GM19099 (cell line): ENCODE data around the gene HMBS.

ENCODE experiments used
- POLR2A ChIP-seq: IDR thresholded peaks from 3 replicates; pipeline ENCODE4 v1.6.1; 2011; ENCODE audit warnings: low read depth; ENCODE audit not compliant: insufficient read length; ENCODE audit errors: extremely low read depth

Gene HMBS

GRCh38 chr11:119120639-119121007 is 35.9 kb downstream of the HMBS start:
- TF ChIP-seq POLR2A, result no peak

- peak; percentile 81 for TF ChIP-seq POLR2A
These were observed 36.5 kb downstream of the HMBS start, which contains the start of gene HINFP for GRCh38 chr11:119121008-119121810. TSS of gene HINFP (plus strand) at chr11:119121580. CDS start at chr11:119126945, 5,365 bp downstream.

- TF ChIP-seq POLR2A, result no peak
These were observed 37.1 kb downstream of the HMBS start for GRCh38 chr11:119121811-119122124.

DNA sequence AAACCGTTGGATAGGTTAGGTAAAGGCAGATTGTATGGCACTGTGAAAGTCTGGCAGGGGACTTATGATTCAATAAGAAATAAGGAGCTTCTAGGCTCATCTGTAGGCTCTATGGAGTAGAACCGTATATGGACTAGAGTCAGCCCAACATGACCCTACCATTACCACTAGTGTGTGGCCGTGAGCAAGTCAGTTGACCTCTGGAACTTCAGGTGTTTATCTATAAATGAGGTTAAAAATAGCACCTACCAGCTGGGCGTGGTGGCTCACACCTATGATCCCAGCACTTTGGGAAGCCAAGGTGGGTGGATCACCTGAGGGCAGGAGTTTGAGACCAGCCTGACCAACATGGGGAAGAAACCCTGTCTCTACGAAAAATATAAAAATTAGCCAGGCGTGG is 41.1 kb downstream of the HMBS start:
- no peak for TF ChIP-seq POLR2A

DNA sequence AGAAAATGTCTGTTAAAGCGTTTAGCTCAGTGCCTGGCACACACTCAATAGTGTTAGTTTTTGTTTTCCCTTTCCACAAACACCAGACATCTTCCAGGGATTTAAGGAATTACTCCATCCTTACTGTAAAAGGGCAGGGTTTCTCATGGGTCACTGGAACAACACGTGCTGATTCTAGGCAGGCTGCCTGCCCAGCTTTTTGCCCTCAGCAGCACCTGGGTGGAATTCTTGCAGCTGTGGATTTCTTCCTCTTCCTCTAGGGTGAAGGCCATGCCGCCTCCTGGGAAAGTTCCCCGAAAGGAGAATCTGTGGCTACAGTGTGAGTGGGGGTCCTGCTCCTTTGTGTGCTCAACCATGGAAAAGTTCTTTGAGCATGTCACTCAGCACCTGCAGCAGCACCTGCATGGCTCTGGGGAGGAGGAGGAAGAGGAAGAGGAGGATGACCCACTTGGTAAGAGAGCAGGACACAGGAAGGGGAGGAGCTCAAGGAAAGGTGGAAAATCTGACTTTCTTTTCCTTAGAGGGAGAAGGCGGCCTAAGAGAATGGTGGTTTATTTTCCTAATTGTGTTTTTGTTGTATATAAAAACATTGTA is 42.1 kb downstream of the HMBS start:
- TF ChIP-seq POLR2A, result no peak

DNA sequence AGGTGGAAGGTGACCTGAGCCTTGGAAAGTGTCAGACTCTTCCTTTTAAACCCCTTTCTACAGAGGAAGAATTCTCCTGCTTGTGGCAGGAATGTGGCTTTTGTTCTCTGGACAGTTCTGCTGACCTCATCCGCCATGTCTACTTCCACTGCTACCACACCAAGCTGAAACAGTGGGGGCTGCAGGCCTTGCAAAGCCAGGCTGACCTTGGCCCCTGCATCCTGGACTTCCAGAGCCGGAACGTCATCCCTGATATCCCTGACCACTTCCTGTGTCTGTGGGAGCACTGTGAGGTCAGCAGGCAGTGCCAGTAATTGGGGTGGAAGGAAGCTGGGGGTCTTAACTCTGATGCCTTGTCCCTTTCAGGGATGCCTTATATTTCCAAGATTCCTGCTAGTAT is 46.0 kb downstream of the HMBS start:
- TF ChIP-seq POLR2A, result no peak

GRCh38 chr11:119134389-119134978 is 49.8 kb downstream of the HMBS start:
- TF ChIP-seq POLR2A, result no peak
